Medulla oblongata (tissue), 1 donor: ENCODE measurements around the gene CABP7.
A peak's percentile ranks its signal among the peaks of the same experiment; 100 is the strongest.

Experiments used
- DNase-seq: peaks from one replicate; pipeline ENCODE4 v3.0.0-alpha.2; 2015; ENCODE audit errors: extremely low spot score

The CABP7 gene

DNA sequence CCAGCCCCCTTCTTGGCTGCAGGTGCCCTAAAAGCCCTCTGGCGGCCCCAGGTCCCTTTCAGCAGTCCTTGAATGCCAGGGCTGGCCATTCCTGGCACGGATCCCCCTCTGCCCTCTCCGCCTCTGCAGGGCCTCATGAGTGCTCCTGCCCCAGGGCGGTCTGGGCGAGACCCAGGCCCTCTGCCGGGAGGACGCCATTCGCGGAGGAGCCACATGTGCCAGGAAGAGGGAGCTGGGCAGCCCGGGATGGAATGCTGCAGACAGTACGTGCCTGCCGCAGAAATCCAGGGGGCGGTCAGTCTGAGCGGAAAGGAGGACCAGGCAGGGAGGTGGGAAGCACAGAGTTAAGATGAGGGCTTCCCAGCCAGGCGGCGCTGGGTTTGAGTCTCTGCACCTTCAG lies 2.8 kb downstream of the CABP7 start:
- no peak for DNase-seq

DNA sequence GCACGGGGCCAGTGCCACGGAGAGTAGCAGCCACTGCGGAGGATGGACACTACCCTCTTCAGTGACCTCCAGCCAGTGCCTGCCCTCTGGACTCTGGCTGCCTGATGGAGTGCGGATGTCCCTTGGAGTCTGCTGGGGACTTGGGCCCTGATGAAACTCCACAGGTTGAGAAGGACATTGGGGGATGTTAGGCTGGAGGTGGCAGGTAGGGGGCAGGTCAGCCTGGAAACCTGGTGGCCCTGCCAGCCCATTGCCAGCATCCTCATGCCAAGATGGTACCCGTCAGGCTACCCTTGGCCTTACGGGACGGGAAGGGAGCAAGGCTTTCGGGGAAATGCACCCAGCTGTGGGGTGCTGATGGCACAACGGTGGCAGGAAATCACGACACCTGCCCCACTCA lies 4.0 kb downstream of the CABP7 start:
- DNase-seq: no peak

GRCh38 chr22:29724843-29725242 lies 5.0 kb downstream of the CABP7 start:
- no peak for DNase-seq

DNA sequence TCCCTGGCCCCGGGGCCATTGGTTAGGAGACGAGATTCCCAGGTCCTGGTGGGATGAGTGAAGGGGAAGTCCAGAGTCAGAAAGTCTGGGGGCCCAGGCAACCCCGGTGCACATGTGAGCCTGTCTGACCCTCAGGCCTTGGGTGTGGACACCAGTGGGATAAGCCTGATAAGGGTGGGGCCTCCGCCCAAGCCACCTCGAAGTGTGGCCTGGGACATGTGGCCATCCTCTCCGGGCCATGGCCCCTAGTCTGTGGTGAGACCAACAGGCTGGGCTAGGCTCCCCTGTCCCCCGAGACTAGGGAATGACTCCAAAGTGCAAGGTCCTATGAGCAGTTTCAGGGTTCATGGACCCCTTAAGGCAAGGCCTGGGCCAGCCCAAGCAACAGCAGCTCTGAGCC lies 6.3 kb downstream of the CABP7 start:
- DNase-seq: no peak

- DNase-seq: no peak
Measured at GRCh38 chr22:29726512-29727130, 6.8 kb downstream of the CABP7 start.

DNA sequence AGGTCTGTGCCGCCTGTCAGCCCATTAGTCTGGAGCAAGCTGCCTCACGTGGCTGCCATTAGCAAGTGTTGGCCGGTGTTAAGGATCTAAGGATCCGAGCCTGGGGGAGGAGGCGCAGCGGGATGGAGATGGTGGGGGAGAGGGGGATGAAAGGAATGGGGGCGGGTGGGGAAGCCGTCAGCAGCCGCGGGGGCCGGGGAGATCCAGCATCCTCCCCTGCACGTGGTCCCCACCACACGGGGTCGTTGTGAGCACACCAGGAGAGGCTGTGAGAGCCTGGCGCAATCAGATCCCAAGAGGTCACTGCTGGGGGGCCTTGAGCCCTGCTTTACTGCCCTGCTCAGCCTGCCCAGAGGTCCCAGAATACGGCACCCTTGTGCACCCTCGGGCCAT lies 7.3 kb downstream of the CABP7 start:
- DNase-seq: peak; percentile 27

GRCh38 chr22:29729161-29729560 lies 9.4 kb downstream of the CABP7 start:
- no peak for DNase-seq

DNA sequence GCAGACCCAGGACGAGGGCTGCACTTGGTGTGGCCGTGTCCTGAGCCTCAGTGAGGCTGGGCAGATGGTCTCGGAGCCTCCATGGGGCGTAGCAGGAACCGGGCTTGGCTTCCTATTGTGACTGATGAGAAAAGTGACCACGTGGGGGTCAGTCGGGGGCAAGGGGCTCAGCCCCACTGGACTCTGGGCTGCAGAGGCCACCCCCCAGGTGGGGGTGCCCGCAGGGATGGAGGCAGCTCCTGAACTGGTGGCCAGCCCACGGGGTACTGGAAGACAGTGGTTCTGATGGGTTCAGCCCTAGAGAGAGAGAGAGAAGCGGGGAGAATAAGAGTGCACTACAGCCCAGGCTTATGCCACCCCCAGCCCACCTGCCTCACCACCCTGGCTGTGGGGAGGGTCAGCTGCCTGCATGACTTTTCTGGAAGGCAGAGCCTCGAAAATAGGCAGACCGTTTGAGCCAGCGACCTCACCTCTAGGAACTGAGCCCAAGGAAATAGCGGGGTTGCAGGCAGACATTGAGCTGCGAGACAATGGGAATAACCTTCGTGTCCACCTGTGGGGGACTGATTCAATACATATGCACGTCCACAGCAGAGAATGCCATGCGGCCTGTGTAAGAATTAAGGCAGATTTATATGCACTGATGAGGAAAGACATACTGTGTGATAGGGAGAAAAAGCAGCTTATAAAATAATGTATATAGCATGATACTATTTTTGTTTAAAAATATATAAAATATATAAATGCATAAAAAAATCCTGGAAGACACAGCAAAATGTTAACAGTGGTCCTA lies 11.5 kb downstream of the CABP7 start:
- no peak for DNase-seq

DNA sequence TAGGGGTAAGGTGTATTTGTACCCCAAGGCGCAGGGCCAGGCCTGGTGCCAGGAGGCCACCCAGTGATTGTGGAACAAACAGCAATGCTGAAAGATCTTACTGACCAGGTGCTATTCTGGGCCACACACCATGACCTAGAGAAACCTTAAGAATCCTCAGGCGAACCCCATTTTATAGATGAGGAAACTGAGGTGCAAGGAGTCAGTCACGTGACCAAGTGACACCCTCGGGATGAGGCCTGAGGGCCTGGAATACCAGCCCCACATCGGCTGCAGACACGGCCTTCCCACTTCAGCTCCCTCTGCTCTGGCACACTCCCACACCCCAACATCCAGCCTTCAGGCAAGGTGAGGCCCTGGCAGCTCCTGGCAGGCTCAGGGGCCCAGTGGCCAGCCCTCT lies 13.1 kb downstream of the CABP7 start:
- no peak for DNase-seq

DNA sequence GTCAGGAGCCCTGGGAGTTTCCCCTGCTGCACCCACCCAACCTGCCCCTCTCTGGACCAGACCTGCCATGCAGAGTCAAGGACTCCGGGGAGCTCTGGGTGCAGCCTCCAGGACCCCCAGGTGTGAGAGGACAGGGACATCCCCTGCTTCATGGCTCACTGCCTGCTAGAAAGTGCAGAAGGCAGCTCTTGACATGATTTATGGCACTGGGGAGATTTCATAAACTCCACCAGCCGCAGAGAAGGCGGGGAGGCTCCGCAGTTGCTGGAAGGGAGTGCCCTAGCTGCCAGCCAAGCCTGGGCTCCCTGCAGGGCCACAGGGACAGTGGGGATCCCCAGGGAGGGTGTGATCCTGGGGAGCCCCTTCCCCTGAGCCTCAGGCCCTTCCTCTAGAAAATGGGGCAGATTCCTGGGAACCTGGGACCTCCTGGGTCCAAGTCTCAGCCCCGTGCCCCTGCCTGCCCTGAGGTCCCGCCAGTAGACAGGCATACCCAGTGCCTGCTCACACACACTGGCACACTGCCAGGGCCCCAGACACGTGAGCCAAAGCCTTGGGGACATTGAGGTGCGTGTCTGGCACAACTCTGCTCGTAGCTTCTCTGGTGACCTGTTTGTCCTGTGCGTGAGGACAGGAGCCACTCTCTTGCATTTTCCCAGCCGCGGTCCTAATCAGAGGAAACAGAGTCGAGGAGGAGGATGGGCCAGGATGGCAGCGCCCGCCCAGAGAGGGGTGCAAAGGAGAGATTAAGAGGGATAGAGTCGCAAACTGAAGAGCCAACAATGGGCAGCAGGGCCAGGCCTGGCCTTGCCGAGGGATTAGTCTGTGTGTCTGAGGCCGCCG lies 13.8 kb downstream of the CABP7 start:
- DNase-seq: no peak

- DNase-seq: no peak
Measured at GRCh38 chr22:29734406-29734805, 14.6 kb downstream of the CABP7 start.

- no peak for DNase-seq
Measured at GRCh38 chr22:29734838-29735237, 15.0 kb downstream of the CABP7 start.

DNA sequence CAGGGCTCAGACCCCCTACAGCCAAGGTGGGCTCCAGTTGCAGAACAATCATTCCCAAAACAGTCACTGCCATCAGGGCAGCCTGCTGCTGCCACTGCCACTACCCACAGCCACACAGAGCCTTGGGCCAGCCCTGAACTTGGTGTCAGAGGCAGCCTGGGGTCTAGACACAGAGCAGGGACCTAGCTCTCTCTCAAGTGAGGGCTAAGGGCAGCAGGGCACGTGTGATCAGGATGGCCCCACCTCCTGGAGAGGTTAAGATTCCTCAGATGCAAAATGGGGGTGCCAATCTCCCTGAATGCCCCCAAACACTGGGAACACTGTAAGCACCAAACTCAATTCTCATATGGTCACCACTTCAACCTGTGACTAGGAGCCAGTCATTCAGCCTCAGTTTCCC lies 15.6 kb downstream of the CABP7 start:
- DNase-seq: no peak

DNA sequence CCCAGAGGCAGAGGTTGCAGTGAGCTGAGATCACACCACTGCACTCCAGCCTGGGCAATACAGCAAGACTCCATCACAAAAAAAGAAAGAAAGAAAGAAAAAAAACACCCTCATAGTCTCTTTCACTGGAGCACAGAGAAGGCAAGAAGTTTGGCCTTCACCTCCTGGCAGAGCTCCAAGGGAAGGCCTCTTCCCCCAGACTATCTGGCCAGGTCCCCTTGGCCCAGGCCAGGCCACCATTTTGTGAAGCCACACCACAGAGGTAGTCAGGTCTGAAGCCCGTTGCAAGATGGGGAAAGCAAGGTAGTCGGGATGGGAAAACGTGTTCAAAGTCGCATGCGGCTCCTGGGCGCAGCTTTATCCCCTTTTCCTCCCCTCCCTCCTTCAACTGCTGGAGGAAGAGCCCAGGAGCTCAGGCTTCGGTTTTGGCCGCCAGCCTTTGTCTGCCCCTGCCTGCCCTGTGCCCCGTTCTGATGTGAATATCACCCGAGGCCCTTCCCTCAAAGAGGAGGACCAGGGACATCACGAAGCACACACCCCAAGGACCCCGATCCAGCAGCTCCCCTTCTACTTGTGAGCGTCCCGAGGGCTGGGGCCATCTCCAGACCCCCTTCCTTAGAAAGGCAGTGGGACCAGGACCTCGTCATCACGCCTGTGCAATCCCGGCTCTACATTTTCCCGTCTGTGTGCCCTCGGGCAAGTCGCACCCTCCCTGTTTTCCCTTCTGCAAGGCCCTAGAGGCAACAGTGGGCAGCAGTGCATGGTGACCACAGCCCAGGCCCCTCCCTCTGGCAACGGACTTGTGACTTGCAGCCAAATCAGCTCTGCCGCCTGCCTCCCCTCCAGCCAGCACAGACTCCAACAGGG lies 17.7 kb downstream of the CABP7 start:
- DNase-seq: peak; percentile 41

GRCh38 chr22:29738118-29738815 lies 18.5 kb downstream of the CABP7 start:
- no peak for DNase-seq

GRCh38 chr22:29739346-29739875 lies 19.6 kb downstream of the CABP7 start:
- DNase-seq: no peak

DNA sequence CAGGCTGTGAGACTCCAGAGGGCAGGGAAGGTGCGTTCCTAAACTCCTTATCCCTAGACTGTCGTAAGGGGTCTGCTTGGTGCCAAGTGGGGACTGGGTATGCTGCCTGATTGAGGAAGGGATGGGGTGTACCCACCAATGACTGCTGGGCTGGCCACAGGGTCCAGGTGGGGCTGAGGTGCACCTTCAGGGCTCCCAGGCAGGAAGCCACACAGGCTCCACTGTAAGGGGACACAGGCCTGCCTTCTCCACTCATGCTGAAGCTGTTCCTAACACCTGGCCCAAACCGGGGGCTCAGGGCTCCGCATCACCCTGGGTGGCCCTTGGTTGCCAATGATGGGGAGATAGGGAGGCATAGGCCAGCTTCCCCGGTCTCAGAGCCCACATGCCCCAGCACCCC lies 20.4 kb downstream of the CABP7 start:
- DNase-seq: no peak

DNA sequence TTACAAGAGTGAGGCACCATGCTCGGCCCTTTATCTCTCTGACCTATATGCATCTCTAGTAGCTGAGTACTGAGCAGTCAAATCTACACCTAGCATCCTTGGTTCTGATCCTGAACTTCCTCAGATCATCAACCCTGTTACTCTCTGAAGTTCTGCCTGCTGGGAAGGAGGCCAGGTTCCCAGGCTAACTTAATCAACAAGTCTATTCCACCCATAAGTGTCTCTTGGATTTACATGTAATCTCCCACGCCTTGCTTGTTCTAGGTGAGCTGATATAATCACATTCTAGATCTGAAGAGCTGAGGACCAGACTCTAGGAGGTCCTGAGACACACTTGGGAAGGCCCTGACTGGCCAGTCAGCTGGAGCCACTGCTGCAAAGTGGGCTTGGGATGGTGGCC lies 22.1 kb downstream of the CABP7 start:
- DNase-seq: no peak

DNA sequence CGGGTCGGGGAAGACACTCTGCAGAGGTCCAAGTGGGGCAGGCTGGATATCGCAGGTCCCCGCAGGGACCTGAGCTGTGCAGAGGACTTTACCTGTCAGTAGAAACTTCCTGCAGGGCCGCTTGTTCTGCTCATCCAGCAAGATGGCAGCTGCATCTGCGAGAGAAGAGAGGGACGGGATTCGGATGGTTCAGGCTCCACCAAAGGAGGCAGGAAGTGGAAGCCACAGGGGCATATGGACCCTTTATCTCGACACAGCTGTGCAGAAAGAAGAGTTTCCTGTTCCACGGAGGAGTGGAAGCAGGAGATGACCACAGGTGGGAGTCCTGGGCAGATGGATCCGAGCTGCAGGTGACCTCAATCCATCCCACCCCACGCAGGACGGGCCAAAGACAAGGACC lies 22.5 kb downstream of the CABP7 start:
- no peak for DNase-seq

- DNase-seq: no peak
Measured at GRCh38 chr22:29744902-29745301, 25.1 kb downstream of the CABP7 start.

- DNase-seq: no peak
Measured at GRCh38 chr22:29747832-29748231, 28.0 kb downstream of the CABP7 start.
